Vagina (tissue), 2 donors: ENCODE measurements around the gene MAML3.

Experiments used
- CTCF ChIP-seq, 3 experiments: fragments of 450-650 bp in 2 of 3; fragments of 200-600 bp in 1 of 3; sonication (generic) in 1 of 3; IDR thresholded peaks; one replicate each; pipeline ENCODE4 v1.5.1; 2017 to 2019; ENCODE audit warnings: antibody characterized with exemption in 3 of 3, mild to moderate bottlenecking in 2 of 3, moderate library complexity in 2 of 3
- POLR2A ChIP-seq, 2 donors: fragments of 450-650 bp; IDR thresholded peaks; one replicate each; pipeline ENCODE4 v1.6.1; 2017; ENCODE audit warnings: antibody characterized with exemption in 2 of 2, mild to moderate bottlenecking in 2 of 2, moderate library complexity in 2 of 2
- POLR2AphosphoS5 ChIP-seq, 2 donors: sonication (generic); formaldehyde crosslinking; IDR thresholded peaks; one replicate each; pipeline ENCODE4 v1.9.0; 2017; ENCODE audit warnings: antibody characterized with exemption in 2 of 2, mild to moderate bottlenecking in 2 of 2, low read depth in 1 of 2; ENCODE audit not compliant: insufficient read depth in 1 of 2

GRCh38 chr4:140127422-140127821 is 26.6 kb downstream of the MAML3 start:
- no peak for TF ChIP-seq CTCF (IDR thresholded peaks at IDR 0.05)
- TF ChIP-seq POLR2AphosphoS5 (IDR thresholded peaks at IDR 0.05; ENCODE audit: insufficient read depth in 1 of 2, low read depth in 1 of 2): no peak
- no peak for TF ChIP-seq POLR2A (IDR thresholded peaks at IDR 0.05)
